PC-9 (cell line): ENCODE results near the gene TBX5.

ENCODE experiments used
- CTCF ChIP-seq: fragments of 200-600 bp; sonication (generic); conservative IDR thresholded peaks from 2 replicates; pipeline ENCODE4 v1.6.1; 2017; ENCODE audit warnings: mixed run types, antibody characterized with exemption, mild to moderate bottlenecking, moderate library complexity
- EZH2 ChIP-seq: fragments of 200-600 bp; sonication (generic); IDR thresholded peaks from 2 replicates; pipeline ENCODE4 v1.8.0; 2017; ENCODE audit warnings: antibody characterized with exemption, low read depth

- TF ChIP-seq EZH2 (no peak), CTCF (no peak)
Measured at GRCh38 chr12:114384739-114385138, 21.2 kb downstream of the TBX5 start.
